ENCODE measurements around the gene NDUFA8. TPM values are rescaled to one million over a fixed set of nuclear protein-coding genes. Genes with fewer than 3 reads are reported as not detected.

NDUFA8 gene
- polyA plus RNA-seq, 1 donor (not counting 4 experiments of a cell fraction or from before 2014, with no cell fraction given), result 105 TPM

GRCh38 chr9:122184551-122184950 lies 25.0 kb upstream of the NDUFA8 start:
- H3K9me1 ChIP-seq (ENCODE audit: control insufficient read depth, extremely low read depth, insufficient read depth, low read length), result no peaks in the 10 kb centered on the region
- H3K36me3 ChIP-seq (ENCODE audit: control insufficient read depth in 2 of 2, extremely low read depth in 1 of 2, insufficient read depth in 2 of 2, low read length in 2 of 2), result no peaks in the 10 kb centered on the region
- no peak overlapping the region for H3K9ac ChIP-seq (ENCODE audit: control insufficient read depth, extremely low read depth, insufficient read depth, low read length)
- dilution Hi-C loops (cut with MboI; ENCODE audit: extremely low pct_ligation_motif_present, low sequenced_read_pairs), result no loop called here
- H3K27ac ChIP-seq (ENCODE audit: control insufficient read depth, insufficient read depth, low read length), result no peak overlapping the region
- H3K27me3 ChIP-seq (ENCODE audit: control insufficient read depth, extremely low read depth, insufficient read depth, low read length), result peaks cover 7% of the 10 kb centered on the region
- H3K4me3 ChIP-seq (ENCODE audit: control insufficient read depth in 2 of 3, extremely low read depth in 1 of 3, insufficient read depth in 2 of 3, low read depth in 1 of 3, low read length in 3 of 3), result no peak overlapping the region
- no peaks in the 10 kb centered on the region for H3K4me1 ChIP-seq (ENCODE audit: control insufficient read depth, extremely low read depth, insufficient read depth, low read length)
- H3K4me2 ChIP-seq (ENCODE audit: control insufficient read depth, extremely low read depth, insufficient read depth, low read depth, low read length), result no peak overlapping the region
- H3K9me3 ChIP-seq (ENCODE audit: control insufficient read depth, low read depth, low read length), result no peaks in the 10 kb centered on the region
- DNase-seq (ENCODE audit: low read depth, low spot score) (no peak), FAIRE-seq (no peak)
- TF ChIP-seq EZH2 (IDR thresholded peaks at IDR 0.05; ENCODE audit: low read length), result no peak
- TF ChIP-seq, protein P1, sequence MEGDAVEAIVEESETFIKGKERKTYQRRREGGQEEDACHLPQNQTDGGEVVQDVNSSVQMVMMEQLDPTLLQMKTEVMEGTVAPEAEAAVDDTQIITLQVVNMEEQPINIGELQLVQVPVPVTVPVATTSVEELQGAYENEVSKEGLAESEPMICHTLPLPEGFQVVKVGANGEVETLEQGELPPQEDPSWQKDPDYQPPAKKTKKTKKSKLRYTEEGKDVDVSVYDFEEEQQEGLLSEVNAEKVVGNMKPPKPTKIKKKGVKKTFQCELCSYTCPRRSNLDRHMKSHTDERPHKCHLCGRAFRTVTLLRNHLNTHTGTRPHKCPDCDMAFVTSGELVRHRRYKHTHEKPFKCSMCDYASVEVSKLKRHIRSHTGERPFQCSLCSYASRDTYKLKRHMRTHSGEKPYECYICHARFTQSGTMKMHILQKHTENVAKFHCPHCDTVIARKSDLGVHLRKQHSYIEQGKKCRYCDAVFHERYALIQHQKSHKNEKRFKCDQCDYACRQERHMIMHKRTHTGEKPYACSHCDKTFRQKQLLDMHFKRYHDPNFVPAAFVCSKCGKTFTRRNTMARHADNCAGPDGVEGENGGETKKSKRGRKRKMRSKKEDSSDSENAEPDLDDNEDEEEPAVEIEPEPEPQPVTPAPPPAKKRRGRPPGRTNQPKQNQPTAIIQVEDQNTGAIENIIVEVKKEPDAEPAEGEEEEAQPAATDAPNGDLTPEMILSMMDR (optimal IDR thresholded peaks at IDR 0.05 in 1 of 3, IDR thresholded peaks at IDR 0.05 in 1 of 3, conservative IDR thresholded peaks at IDR 0.05 in 1 of 3; ENCODE audit: extremely low read depth in 1 of 3, insufficient read depth in 2 of 3, low read length in 3 of 3), result no peak
- no peaks in the 10 kb centered on the region for H4K20me1 ChIP-seq (ENCODE audit: control insufficient read depth, extremely low read depth, insufficient read depth, low read length)
- no peak overlapping the region for H2AFZ ChIP-seq (ENCODE audit: control insufficient read depth, low read length)
- H3K79me2 ChIP-seq (ENCODE audit: control insufficient read depth, insufficient read depth, low read length), result no peaks in the 10 kb centered on the region

- dilution Hi-C loops (cut with MboI; ENCODE audit: extremely low pct_ligation_motif_present, low sequenced_read_pairs), result no loop called here
- Histone ChIP-seq H3K36me3 (ENCODE audit: control insufficient read depth in 2 of 2, extremely low read depth in 1 of 2, insufficient read depth in 2 of 2, low read length in 2 of 2) (no peaks in the 10 kb centered on the region), H3K79me2 (ENCODE audit: control insufficient read depth, insufficient read depth, low read length) (no peaks in the 10 kb centered on the region), H3K9me1 (ENCODE audit: control insufficient read depth, extremely low read depth, insufficient read depth, low read length) (no peaks in the 10 kb centered on the region), H3K27ac (ENCODE audit: control insufficient read depth, insufficient read depth, low read length) (no peak overlapping the region), H3K4me1 (ENCODE audit: control insufficient read depth, extremely low read depth, insufficient read depth, low read length) (no peaks in the 10 kb centered on the region), H2AFZ (ENCODE audit: control insufficient read depth, low read length) (no peak overlapping the region), H3K9me3 (ENCODE audit: control insufficient read depth, low read depth, low read length) (no peaks in the 10 kb centered on the region), H3K4me3 (ENCODE audit: control insufficient read depth in 2 of 3, extremely low read depth in 1 of 3, insufficient read depth in 2 of 3, low read depth in 1 of 3, low read length in 3 of 3) (no peak overlapping the region), H4K20me1 (ENCODE audit: control insufficient read depth, extremely low read depth, insufficient read depth, low read length) (no peaks in the 10 kb centered on the region), H3K27me3 (ENCODE audit: control insufficient read depth, extremely low read depth, insufficient read depth, low read length) (peaks cover 7% of the 10 kb centered on the region), H3K4me2 (ENCODE audit: control insufficient read depth, extremely low read depth, insufficient read depth, low read depth, low read length) (no peak overlapping the region), H3K9ac (ENCODE audit: control insufficient read depth, extremely low read depth, insufficient read depth, low read length) (no peak overlapping the region)
- DNase-seq (ENCODE audit: low read depth, low spot score), result no peak
- TF ChIP-seq EZH2 (IDR thresholded peaks at IDR 0.05; ENCODE audit: low read length), result no peak
- TF ChIP-seq, protein P1 (optimal IDR thresholded peaks at IDR 0.05 in 1 of 3, IDR thresholded peaks at IDR 0.05 in 1 of 3, conservative IDR thresholded peaks at IDR 0.05 in 1 of 3; ENCODE audit: extremely low read depth in 1 of 3, insufficient read depth in 2 of 3, low read length in 3 of 3), result no peak
- FAIRE-seq, result no peak
Observed at GRCh38 chr9:122183501-122183900, 23.9 kb upstream of the NDUFA8 start.
